ENCODE data around the gene SIAH1.

DNA sequence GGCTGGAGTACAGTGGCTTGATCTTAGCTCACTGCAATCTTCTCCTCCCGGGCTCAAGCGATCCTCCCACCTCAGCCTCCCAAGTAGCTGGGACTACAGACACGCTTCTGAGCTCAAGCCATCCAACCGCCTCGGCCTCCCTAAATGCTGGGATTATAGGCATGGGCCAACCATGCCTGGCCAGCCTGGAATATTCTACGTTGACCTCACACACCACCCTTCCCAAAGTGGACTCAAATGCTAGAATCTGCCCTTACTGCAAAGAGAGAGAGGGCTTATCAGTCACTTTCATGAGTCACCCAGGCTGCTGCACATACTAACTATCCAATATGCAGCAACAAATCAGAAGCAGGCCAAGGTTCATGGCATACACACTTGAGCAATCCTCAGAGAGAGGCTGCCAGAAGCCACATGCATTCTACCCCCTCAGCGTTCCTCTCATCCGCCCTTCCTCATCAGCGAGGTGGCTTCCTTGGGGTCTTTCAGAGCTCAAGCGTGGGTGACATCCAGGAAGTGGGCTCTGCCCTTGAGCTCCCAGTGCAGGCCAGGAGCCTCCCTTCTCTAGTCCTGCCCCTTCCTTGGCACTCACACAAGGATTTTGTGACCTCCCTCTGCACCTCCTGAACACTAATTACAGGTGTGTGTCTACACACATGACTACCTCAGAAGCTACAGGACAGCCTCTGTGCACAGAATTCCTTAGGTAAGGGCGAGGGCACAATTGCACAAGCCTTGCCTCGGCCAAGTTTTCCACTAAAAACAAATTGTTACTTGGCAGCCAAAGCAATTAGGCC lies 24.8 kb upstream of the SIAH1 start:
- TF ChIP-seq, protein P1, sequence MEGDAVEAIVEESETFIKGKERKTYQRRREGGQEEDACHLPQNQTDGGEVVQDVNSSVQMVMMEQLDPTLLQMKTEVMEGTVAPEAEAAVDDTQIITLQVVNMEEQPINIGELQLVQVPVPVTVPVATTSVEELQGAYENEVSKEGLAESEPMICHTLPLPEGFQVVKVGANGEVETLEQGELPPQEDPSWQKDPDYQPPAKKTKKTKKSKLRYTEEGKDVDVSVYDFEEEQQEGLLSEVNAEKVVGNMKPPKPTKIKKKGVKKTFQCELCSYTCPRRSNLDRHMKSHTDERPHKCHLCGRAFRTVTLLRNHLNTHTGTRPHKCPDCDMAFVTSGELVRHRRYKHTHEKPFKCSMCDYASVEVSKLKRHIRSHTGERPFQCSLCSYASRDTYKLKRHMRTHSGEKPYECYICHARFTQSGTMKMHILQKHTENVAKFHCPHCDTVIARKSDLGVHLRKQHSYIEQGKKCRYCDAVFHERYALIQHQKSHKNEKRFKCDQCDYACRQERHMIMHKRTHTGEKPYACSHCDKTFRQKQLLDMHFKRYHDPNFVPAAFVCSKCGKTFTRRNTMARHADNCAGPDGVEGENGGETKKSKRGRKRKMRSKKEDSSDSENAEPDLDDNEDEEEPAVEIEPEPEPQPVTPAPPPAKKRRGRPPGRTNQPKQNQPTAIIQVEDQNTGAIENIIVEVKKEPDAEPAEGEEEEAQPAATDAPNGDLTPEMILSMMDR (IDR thresholded peaks at IDR 0.05; ENCODE audit: poor library complexity), result no peak
- no peak for TF ChIP-seq EZH2 (IDR thresholded peaks at IDR 0.05; ENCODE audit: borderline replicate concordance)

All from hepatocyte (in vitro differentiated cells).